K562 (cell line): Measurements from ENCODE around the gene ACTL8.

ENCODE experiments used
- ERF ChIP-seq: fragments of 450-650 bp; formaldehyde crosslinking; IDR thresholded peaks from 2 replicates; pipeline ENCODE4 v1.4.0; 2020; ENCODE audit warnings: mild to moderate bottlenecking, mixed read lengths
- HINFP ChIP-seq: fragments of 450-650 bp; conservative IDR thresholded peaks from 2 replicates; pipeline ENCODE4 v1.6.1; 2016; ENCODE audit warnings: missing genetic modification characterization, low read depth, mild to moderate bottlenecking, control low read depth, missing compliant biosample characterization
- HNRNPK ChIP-seq: fragments of 200-400 bp; formaldehyde crosslinking; IDR thresholded peaks from one replicate; pipeline ENCODE4 v1.6.1; 2018; ENCODE audit warnings: mild to moderate bottlenecking, low read depth, low read length; ENCODE audit not compliant: poor library complexity, severe bottlenecking
- POLR2AphosphoS2 ChIP-seq: IDR thresholded peaks from 2 replicates; pipeline ENCODE4 v1.6.1; 2012; ENCODE audit warnings: low read length, improper control_type of control experiment
- ZNF76 ChIP-seq: fragments of 250-450 bp; sonication (Bioruptor Pico); IDR thresholded peaks from 2 replicates; pipeline ENCODE4 v1.4.0; 2020; ENCODE audit warnings: mild to moderate bottlenecking, moderate library complexity, borderline replicate concordance

- no peak for TF ChIP-seq ERF
- TF ChIP-seq ZNF76 (CRISPR knock-in tag): no peak
- TF ChIP-seq HNRNPK: no peak
- TF ChIP-seq POLR2AphosphoS2: no peak
- no peak for TF ChIP-seq HINFP (tag)
These were observed 29.9 kb upstream of the ACTL8 start for GRCh38 chr1:17725084-17725719.
